GM11168 (cell line): ENCODE results near the gene BTBD3.

Experiments used
- in situ Hi-C: fragments of 300-500 bp; cut with MboI; formaldehyde crosslinking; loops from one replicate; pipeline ENCODE4 v1.12.0; 2022; ENCODE audit warnings: low sequenced_read_pairs; ENCODE audit not compliant: unreplicated experiment

BTBD3 gene

DNA sequence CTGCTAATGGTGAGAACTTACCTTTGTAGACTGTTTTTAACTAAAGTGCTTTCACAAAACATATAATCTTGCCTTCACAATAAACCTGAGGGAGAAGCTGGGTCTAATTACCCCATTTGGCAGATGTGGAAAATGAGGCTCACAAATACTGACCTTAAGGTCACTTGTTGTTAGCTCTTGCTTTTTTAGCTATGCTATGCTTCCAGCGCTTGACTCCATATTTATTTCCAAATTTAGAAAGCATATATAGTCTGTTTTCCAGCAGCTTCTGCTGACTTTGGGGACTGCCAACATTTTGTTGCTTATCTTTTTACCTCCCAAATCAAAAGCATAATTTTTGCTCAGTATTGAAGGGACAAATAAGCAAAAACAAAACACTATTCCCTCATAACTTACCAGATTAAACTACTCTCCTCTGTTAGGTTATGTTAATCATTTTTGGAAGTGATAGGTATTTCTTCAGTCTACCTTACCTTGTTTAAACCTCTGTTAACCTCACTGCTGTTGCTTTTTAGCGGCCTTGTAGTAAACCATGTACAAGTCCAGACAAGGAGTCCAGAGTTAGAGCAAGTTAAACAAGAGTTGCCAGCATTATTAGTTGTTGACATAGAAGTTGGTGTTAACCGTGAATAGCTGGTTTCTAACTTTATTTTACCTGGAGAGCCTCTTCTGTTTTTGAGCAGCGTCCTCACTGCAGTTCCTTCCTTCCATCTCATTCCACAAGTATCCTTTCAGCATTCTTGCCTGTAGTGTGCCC is 4.9 kb upstream of the BTBD3 start:
- in situ Hi-C loops = no loop called here

- in situ Hi-C loops = no loop called here
These were observed 725 bp downstream of the BTBD3 start for GRCh38 chr20:11918391-11918845.

GRCh38 chr20:11918981-11919380 is 1.3 kb downstream of the BTBD3 start:
- in situ Hi-C loops = no loop called here

DNA sequence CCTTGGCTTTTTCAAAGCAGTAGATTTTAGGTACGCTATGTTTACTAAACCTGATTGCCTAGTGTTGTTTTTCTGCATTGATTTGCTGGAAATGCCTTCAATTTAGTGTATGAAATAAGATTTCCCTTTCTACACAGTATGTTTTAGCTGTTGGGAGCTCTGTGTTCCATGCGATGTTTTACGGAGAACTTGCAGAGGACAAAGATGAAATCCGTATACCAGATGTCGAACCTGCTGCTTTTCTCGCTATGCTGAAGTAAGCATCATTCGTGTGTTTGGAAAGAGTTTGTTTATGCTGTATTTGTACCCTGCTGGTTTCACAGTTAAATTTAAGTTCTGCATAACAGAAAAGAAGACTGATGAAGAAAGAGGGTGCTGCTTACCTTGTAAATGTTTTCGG is 1.9 kb downstream of the BTBD3 start:
- in situ Hi-C loops = no loop called here

GRCh38 chr20:11920083-11920482 is 2.4 kb downstream of the BTBD3 start:
- in situ Hi-C loops = no loop called here

GRCh38 chr20:11921321-11921720 is 3.6 kb downstream of the BTBD3 start:
- in situ Hi-C loops = no loop called here

GRCh38 chr20:11922561-11922960 is 4.9 kb downstream of the BTBD3 start:
- in situ Hi-C loops = no loop called here

DNA sequence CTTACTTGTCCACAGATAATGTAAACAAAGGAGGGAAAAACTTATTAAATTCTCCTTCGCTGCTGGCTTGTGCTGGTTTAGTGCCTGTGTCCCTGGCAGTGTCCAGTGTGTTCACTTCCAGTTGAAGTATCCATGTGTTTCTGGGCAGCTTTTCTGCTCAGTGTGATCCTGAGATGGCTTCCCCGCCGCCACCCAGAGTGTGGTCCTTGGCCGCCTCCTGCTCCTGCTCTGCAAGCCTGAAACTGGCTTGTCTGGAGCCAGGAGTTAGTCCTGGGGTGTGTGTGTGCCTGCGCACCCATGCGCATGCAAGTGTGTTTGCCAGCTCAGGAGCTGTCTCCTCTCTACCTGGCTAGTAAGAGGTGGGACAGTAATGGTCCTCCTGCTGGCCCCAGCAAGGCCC is 7.2 kb downstream of the BTBD3 start:
- in situ Hi-C loops = no loop called here

DNA sequence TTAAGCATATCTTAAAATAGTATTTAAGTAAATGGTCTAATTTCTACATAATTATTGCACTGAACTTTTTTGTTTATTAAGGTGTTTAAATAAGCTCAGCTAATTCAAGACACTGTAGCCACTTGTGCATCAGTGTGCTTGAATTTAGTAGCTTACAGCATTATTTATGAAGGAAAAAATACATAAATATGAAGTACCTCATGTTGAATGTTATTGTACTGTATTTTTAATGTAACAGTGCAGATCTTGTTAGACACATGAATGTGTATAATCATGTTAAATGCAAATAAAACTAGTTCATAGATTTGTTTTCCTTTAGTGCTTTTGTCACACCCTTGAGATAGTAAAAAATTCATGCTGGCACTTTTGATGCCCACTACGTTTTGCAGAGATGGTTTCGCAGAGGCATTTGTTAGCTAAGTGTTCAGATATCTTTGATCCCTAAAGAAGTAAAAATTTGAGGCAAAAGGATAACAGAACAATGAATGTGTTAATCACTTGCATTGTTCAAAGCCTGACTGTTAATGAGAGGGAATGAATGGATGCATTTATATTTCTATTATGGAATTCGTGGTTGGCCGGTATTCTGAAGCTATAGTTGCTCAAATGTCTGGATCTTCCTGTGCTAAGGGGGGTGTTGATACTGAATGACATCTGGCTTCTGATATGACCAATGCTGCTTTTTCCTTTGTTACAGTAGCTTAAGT is 8.8 kb downstream of the BTBD3 start:
- in situ Hi-C loops = no loop called here

DNA sequence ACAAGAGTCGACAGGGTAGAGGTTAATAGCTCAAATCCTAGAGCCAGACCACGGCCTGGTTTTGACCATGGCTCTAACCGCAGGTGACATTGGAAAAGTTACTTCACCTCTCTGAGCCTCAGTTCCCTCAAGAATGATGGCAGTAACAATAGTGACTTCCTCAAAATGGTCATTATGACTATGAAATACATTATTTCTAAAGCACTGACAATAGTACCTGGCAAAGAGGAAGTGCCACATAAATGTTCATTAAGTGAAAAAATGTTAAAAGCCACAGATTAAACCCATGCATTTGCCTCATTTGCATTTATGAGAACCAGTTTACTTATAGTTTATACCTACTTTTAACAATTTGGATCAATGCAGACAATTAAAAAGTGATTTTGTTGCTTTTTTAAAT is 12.3 kb downstream of the BTBD3 start:
- in situ Hi-C loops = no loop called here

- in situ Hi-C loops = no loop called here
These were observed 17.8 kb downstream of the BTBD3 start for GRCh38 chr20:11935212-11936154.

DNA sequence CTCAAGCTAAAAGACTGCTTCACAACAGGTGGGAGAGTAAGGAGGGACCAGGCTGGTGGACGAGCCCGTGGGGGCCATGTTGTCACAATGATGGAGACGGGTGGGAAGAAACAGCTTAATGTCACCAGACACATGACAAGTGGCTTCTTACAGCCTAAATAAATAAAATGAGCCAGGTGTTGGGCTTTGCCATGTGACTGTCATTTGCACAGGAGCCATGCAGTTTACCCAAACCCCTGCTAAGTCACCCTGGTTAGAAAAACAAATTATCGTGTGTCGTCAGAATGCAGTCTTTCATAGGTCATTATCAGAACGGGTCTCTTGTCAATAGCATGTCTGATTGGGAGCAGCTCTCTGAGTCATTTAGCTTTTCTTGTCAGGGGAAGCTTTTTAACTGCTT is 18.5 kb downstream of the BTBD3 start:
- in situ Hi-C loops = no loop called here

GRCh38 chr20:11937230-11937629 is 19.5 kb downstream of the BTBD3 start:
- in situ Hi-C loops = no loop called here

- in situ Hi-C loops = no loop called here
These were observed 24.0 kb downstream of the BTBD3 start for GRCh38 chr20:11941593-11942246.

DNA sequence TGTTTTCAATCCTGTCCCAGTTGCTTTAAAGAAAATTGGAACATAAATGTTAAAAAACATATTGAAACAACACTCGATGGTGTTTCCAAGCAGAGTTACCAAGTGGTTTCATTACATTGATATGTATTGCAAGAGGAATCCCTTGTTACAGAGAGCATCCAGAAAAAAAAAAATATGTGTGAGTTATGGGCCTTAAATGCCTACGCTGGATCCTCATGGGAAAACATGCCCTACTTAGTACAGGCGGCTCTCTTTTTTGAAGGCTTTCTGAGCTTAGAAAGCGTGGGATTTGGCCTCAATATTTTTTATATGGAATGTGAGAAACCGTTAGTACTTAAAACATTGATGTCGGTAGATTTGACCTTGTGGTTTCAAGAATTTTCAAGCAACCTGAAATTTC is 26.1 kb downstream of the BTBD3 start:
- in situ Hi-C loops = no loop called here

DNA sequence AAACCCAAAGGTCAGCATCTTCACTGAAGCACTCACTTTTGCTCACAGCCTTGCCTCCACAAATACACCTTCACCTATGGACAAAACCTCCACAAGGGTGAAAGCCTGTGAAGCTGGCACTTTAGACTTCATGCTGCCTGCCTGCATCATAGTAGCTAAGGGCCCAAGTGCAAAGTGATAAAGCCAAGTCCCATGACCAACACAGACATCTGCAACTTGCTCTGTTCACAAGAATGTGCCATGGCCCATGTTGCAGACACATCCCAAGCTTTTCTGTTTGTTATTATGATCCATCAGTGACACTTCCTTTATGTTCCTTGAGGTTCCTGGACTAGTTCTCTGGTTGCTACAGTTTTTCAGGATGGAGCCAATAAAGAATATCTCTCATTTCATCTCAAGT is 31.1 kb downstream of the BTBD3 start:
- in situ Hi-C loops = no loop called here

- in situ Hi-C loops = no loop called here
These were observed 32.0 kb downstream of the BTBD3 start for GRCh38 chr20:11949711-11950110.

GRCh38 chr20:11951696-11952095 is 34.0 kb downstream of the BTBD3 start:
- in situ Hi-C loops = no loop called here

GRCh38 chr20:11952639-11953038 is 34.9 kb downstream of the BTBD3 start:
- in situ Hi-C loops = no loop called here

DNA sequence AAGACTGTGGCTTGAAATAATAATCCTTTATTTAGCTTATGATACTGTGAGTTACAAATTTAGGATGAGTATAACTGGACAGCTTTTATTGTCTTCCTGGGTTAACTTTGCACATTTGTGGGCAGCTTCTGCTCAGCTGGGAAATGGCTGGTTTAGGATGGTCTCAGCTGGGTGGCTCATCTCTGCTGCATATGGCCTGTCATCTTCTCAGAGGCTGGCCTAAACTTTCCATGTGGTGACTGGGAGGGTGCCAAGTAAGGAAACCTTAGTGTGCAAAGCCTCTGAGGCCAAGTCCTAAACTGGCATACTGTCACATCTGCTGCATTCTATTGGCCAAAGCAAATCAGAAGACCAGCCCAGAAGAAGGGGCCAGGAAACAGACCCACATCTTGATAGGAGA is 40.2 kb downstream of the BTBD3 start:
- in situ Hi-C loops = no loop called here
